ENCODE data around the gene RUNX2. TPM values are rescaled to one million over a fixed set of nuclear protein-coding genes. Genes with fewer than 3 reads are reported as not detected.

RUNX2 gene
- total and polyA plus RNA-seq, 2 of the 8 experiments (the other 6 are each of a cell fraction or from before 2014, with no cell fraction given), result 0.26 to 1.2 TPM

DNA sequence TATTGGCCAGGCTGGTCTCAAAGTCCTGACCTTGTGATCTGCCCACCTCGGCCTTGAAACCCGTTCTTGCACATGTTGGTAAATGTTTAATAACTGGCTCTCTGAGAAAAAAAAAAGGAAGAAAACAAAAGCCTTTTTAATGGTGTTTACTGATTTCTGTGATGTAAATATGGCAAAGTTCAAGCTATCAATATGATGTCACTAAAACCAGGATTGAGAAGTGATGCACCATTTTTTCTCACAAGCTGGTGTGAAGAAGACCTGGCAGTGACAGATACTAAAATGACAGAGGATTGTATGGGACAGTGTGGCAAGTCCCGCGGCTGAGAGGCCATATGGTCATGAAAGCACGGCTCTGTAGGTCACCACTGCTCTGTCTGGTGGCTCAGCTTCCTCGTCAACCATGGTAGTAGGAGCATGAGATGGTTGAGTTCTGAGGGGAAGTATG is 245.9 kb downstream of the RUNX2 start:
- H3K9ac ChIP-seq (replicated peaks in 1 of 4; ENCODE audit: extremely low read depth in 1 of 4, low read depth in 3 of 4, low read length in 3 of 4), result no peak overlapping the region
- H3K9me3 ChIP-seq (ENCODE audit: insufficient read depth in 2 of 2, low read depth in 1 of 2, low read length in 1 of 2), result no peaks in the 10 kb centered on the region
- no peak overlapping the region for H2BK20ac ChIP-seq (ENCODE audit: low read length)
- no peak overlapping the region for H4K5ac ChIP-seq (ENCODE audit: insufficient read length, low read depth, low read length)
- H2BK15ac ChIP-seq (ENCODE audit: low read length), result no peak overlapping the region
- no peak overlapping the region for H2AK5ac ChIP-seq (ENCODE audit: low read depth, low read length)
- no peak overlapping the region for H3K56ac ChIP-seq (replicated peaks; ENCODE audit: insufficient read length, low read depth, low read length)
- H3K4ac ChIP-seq (replicated peaks; ENCODE audit: insufficient read length, low read depth, low read length), result no peak overlapping the region
- POLR2A ChIA-PET (ENCODE audit: partially characterized antibody), result no interaction called here
- H3K4me1 ChIP-seq (replicated peaks in 1 of 4; ENCODE audit: control insufficient read depth in 3 of 4, insufficient read depth in 4 of 4, low read length in 3 of 4), result no peaks in the 10 kb centered on the region
- no peak overlapping the region for H2BK5ac ChIP-seq (ENCODE audit: low read depth, low read length)
- no peaks in the 10 kb centered on the region for H3K36me3 ChIP-seq (ENCODE audit: control insufficient read depth in 2 of 4, insufficient read depth in 4 of 4, low read length in 3 of 4)
- no peaks in the 10 kb centered on the region for H4K20me1 ChIP-seq (replicated peaks in 1 of 2; ENCODE audit: control insufficient read depth in 1 of 2, insufficient read depth in 2 of 2, low read length in 2 of 2)
- no peak overlapping the region for H2BK120ac ChIP-seq (replicated peaks; ENCODE audit: low read depth, low read length)
- H3K23ac ChIP-seq (ENCODE audit: insufficient read length), result no peak overlapping the region
- no peaks in the 10 kb centered on the region; the same call in 1 of the 2 replicates for H3K23me2 ChIP-seq (ENCODE audit: low read depth, low read length)
- no peak overlapping the region for H3K27ac ChIP-seq (ENCODE audit: low read depth, low read length)
- H4K91ac ChIP-seq (replicated peaks; ENCODE audit: insufficient read length, low read length), result no peak overlapping the region
- H3K27me3 ChIP-seq (replicated peaks in 1 of 4; ENCODE audit: control insufficient read depth in 3 of 4, extremely low read depth in 1 of 4, insufficient read depth in 3 of 4, low read length in 3 of 4), result no peaks in the 10 kb centered on the region
- H3K4me3 ChIP-seq (ENCODE audit: extremely low read depth in 1 of 4, insufficient read depth in 2 of 4, low read depth in 3 of 4, low read length in 4 of 4), result no peak overlapping the region
- no peak overlapping the region for H3K4me2 ChIP-seq (ENCODE audit: insufficient read depth in 1 of 2, low read depth in 2 of 2, low read length in 2 of 2)
- H2BK12ac ChIP-seq (ENCODE audit: low read depth, low read length), result no peak overlapping the region
- H4K8ac ChIP-seq (ENCODE audit: extremely low read depth, insufficient read depth, low read length), result no peak overlapping the region
- H2AFZ ChIP-seq (ENCODE audit: low read length), result no peak overlapping the region
- H3K14ac ChIP-seq (ENCODE audit: insufficient read length), result no peak overlapping the region
- FAIRE-seq, result no peak
- no peaks in the 10 kb centered on the region for H3K79me1 ChIP-seq (ENCODE audit: low read depth, low read length)
- WGBS, 2 experiments (ENCODE audit: extremely low coverage in 1 of 2, insufficient coverage in 1 of 2, insufficient read length in 1 of 2, insufficient replicate concordance in 2 of 2, low coverage in 1 of 2, low lambda C conversion rate in 2 of 2, missing lambda C conversion rate in 1 of 2), result 94% methylated on average over 6 of the region's 6 CpGs; no CpG with 5 or more reads in 1 of the 2 experiments
- H3K79me2 ChIP-seq (ENCODE audit: control insufficient read depth in 1 of 2, insufficient read depth in 2 of 2, low read length in 2 of 2), result no peaks in the 10 kb centered on the region
- CTCF ChIA-PET (ENCODE audit: partially characterized antibody), result interaction anchor here (1.1 to 1.8 kb wide), 3 partner anchors 13 to 72 kb away, joined by 3 to 9 read pairs (median 3); no protein-coding TSS in a partner anchor
- no peak for DNase-seq (ENCODE audit: low read depth in 1 of 2, low spot score in 2 of 2)
- no peak overlapping the region for H3K18ac ChIP-seq (ENCODE audit: extremely low read depth, low read length)
- TF ChIP-seq SRF (IDR thresholded peaks at IDR 0.05; ENCODE audit: low read depth, low read length), result no peak
- TF ChIP-seq NANOG (IDR thresholded peaks at IDR 0.05; ENCODE audit: insufficient read depth, low read depth, low read length, poor library complexity, severe bottlenecking), result no peak
- TF ChIP-seq CBX5 (IDR thresholded peaks at IDR 0.05; ENCODE audit: low read depth, low read length), result no peak
- TF ChIP-seq POU5F1 (IDR thresholded peaks at IDR 0.05; ENCODE audit: low read depth, low read length), result no peak
- TF ChIP-seq SP2 (IDR thresholded peaks at IDR 0.05; ENCODE audit: low read length), result no peak
- TF ChIP-seq TBP (IDR thresholded peaks at IDR 0.05; ENCODE audit: low read depth, low read length), result no peak
- no peak for TF ChIP-seq ZNF274 (IDR thresholded peaks at IDR 0.05; ENCODE audit: borderline replicate concordance, extremely low read depth, low read length)
- no peak for TF ChIP-seq RNF2 (IDR thresholded peaks at IDR 0.05; ENCODE audit: borderline replicate concordance, low read depth, low read length, missing control alignments, poor library complexity, severe bottlenecking)
- TF ChIP-seq FOSL1 (IDR thresholded peaks at IDR 0.05; ENCODE audit: insufficient read depth, low read depth, low read length), result no peak
- TF ChIP-seq TAF7 (optimal IDR thresholded peaks at IDR 0.05; ENCODE audit: borderline replicate concordance, low read depth, low read length), result no peak
- TF ChIP-seq E2F6 (IDR thresholded peaks at IDR 0.05), result no peak
- TF ChIP-seq EGR1 (IDR thresholded peaks at IDR 0.05; ENCODE audit: borderline replicate concordance, low read depth, low read length), result no peak
- no peak for TF ChIP-seq SUZ12 (IDR thresholded peaks at IDR 0.05; ENCODE audit: low read length)

Measured in H1 (cell line).